Activated T-cell treated with anti-CD3 and anti-CD28 coated beads, Interleukin-2, amount 50 U/mL, for 4 hours (primary cell): Measurements from ENCODE around the gene XG. TPM values are rescaled to one million over a fixed set of nuclear protein-coding genes. Genes with fewer than 3 reads are reported as not detected.
"Not testable (repeated sequence)": the region's sequence is repeated elsewhere in the genome, so short reads cannot be mapped to it uniquely, and the experiment has no call there.

ENCODE experiments used
- ATAC-seq, 2 donors: fragments of 200-7000 bp; cut with Tn5 transposase; one replicate each; pipeline ENCODE4 v1.10.0; 2021
- DNase-seq: peaks from one replicate; pipeline ENCODE4 v3.0.0-alpha.2; 2020
- H3K27me3 Mint-ChIP-seq: one replicate; pipeline ENCODE4 v1.8.0; 2021; ENCODE audit warnings: low read depth, mixed read lengths
- H3K36me3 Mint-ChIP-seq: one replicate; pipeline ENCODE4 v1.8.0; 2022; ENCODE audit warnings: mixed read lengths; ENCODE audit not compliant: insufficient read depth
- H3K4me1 Mint-ChIP-seq: one replicate; pipeline ENCODE4 v1.8.0; 2021; ENCODE audit warnings: low read depth, mixed read lengths
- H3K4me3 Mint-ChIP-seq: one replicate; pipeline ENCODE4 v1.8.0; 2021; ENCODE audit warnings: mild to moderate bottlenecking, moderate library complexity, mixed read lengths
- H3K9me3 Mint-ChIP-seq: one replicate; pipeline ENCODE4 v1.8.0; 2021; ENCODE audit warnings: mixed read lengths
- total RNA-seq, 3 donors: library from RNA; stranded (reverse); gene quantifications; one replicate each; pipeline ENCODE4 v1.2.1, GENCODE V29; 2021

XG gene
- total RNA-seq, 3 donors from 2014 or later, result not detected

- not testable (repeated sequence) for H3K9me3 Mint-ChIP-seq, H3K27me3 Mint-ChIP-seq, ATAC-seq, H3K4me1 Mint-ChIP-seq, H3K36me3 Mint-ChIP-seq, DNase-seq, H3K4me3 Mint-ChIP-seq
These were observed 601 bp downstream of the XG start for GRCh38 chrX:2752441-2752840.

DNA sequence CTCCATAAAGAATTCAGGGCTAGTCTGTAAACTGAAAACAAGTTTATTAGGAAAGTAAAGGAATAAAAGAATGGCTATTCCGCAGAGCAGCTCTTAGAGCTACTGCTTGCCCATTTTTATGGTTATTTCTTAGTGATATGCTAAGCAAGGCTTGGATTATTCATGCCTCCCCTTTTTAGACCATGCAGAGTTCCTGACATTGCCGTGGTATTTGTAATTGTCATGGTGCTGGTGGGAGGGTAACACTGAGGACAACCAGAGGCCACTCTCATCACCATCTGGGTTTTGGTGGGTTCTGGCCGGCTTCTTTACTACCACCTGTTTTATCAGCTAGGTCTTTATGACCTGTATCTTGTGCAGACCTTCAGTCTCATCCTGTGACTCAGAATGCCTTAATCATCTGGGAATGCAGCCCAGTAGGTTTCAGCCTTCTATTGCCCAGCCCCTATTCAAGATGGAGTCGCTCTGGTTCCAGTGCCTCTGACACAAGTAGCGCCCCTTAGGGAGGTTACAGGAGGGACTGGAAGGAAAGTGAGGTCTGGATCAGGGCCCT is 3.4 kb downstream of the XG start:
- not testable (repeated sequence) for ATAC-seq

DNA sequence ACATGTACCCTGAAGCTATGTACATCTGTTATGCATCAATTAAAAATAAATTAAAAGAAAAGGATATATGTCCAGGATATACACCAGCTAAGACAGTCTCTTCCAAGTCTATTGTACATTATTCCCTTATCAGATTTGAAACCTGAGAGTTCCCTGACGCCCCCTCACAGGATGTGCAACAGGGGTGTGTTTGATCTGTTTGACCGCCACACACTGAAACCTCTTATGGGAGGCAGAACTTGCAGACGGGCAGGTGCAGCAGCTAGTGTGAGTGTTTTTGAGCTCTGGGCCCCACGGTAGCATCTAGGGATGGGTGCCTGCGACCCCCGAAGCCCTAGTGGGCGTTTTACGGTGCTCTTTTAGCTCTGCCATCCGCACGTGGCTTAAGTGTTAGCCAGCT is 4.7 kb downstream of the XG start:
- DNase-seq (no peak), ATAC-seq (no peak)
- H3K4me1 Mint-ChIP-seq, result no peaks in the 10 kb centered on the region
- H3K4me3 Mint-ChIP-seq, result no peak overlapping the region
- H3K36me3 Mint-ChIP-seq, result no peaks in the 10 kb centered on the region
- peaks cover 7% of the 10 kb centered on the region for H3K27me3 Mint-ChIP-seq
- H3K9me3 Mint-ChIP-seq, result no peaks in the 10 kb centered on the region

More for the DNA sequence above, 3.4 kb downstream of the XG start:
- not testable (repeated sequence) for DNase-seq, H3K27me3 Mint-ChIP-seq, H3K36me3 Mint-ChIP-seq, H3K4me3 Mint-ChIP-seq, H3K9me3 Mint-ChIP-seq, H3K4me1 Mint-ChIP-seq

DNA sequence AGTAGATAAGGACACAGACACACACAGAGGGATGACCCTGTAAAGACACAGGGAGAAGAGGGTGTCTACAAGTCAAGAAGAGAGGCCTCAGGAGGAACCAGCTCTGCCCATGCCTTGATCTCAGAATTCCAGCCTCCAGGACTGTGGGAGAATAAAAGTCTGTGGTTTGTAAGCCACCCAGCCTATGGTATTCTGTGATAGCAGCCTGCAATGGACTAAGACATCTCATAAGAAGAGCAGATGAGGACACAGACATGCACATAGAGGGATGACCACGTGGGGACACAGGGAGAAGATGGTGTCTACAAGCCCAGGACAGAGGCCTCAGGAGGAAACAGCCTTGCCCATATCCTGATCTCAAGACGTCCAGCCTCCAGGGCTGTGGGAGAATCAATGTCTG is 9.4 kb downstream of the XG start:
- Mint-ChIP-seq H3K9me3 (no peaks in the 10 kb centered on the region), H3K27me3 (peaks cover 5% of the 10 kb centered on the region), H3K36me3 (no peaks in the 10 kb centered on the region), H3K4me3 (no peak overlapping the region), H3K4me1 (peaks cover 7% of the 10 kb centered on the region)
- DNase-seq (no peak), ATAC-seq (no peak)

GRCh38 chrX:2762671-2763070 is 10.8 kb downstream of the XG start:
- DNase-seq, H3K9me3 Mint-ChIP-seq, ATAC-seq, H3K4me1 Mint-ChIP-seq, H3K4me3 Mint-ChIP-seq, H3K27me3 Mint-ChIP-seq, H3K36me3 Mint-ChIP-seq: not testable (repeated sequence)

DNA sequence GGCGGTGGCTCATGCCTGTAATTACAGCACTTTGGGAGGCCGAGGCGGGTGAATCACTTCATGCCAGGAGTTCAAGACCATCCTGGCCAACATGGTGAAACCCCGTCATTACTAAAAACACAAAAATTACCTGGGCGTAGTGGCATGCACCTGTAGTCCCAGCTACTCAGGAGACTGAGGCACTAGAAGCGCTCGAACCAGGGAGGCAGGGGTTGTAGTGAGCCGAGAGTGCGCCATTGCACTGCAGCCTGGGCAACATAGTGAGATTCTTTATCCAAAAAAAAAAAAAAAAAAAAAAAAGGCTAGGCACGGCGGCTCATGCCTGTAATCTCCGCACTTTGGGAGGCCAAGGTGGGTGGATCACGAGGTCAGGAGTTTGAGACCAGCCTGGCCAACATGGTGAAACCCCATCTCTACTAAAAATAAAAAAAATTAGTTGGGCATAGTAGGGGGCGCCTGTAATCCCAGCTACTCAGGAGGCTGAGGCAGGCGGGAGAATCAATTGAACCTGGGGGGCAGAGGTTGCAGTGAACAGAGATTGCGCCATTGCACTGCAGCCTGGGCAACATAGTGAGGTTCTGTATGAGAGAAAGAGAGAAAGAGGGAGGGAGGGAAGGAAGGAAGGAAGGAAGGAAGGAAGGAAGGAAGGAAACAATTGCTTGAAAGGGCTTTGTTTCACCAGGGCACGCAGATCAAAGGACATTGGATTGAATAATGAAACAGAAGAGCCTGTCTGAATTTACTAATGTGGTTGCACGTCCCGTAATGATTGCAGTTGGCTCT is 13.1 kb downstream of the XG start:
- not testable (repeated sequence) for DNase-seq, H3K27me3 Mint-ChIP-seq, H3K9me3 Mint-ChIP-seq, H3K36me3 Mint-ChIP-seq, H3K4me1 Mint-ChIP-seq, ATAC-seq, H3K4me3 Mint-ChIP-seq

DNA sequence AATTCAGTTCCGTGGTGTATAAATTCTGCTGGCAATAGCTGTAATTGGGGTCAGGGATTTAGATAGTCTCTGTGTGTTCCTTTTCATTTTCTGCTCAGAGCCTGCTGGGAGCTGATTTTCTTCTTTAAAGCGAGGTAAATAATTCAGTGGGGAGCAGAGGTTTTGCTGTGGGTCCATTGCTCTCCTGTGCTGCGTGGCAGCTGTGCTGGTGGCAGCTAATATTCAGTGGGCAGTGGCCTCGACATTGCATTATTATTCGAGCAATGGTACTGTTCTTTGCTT is 13.7 kb downstream of the XG start:
- no peak overlapping the region for H3K4me3 Mint-ChIP-seq
- ATAC-seq, result no peak
- H3K4me1 Mint-ChIP-seq, result peaks cover 7% of the 10 kb centered on the region
- peaks cover 5% of the 10 kb centered on the region for H3K27me3 Mint-ChIP-seq
- H3K9me3 Mint-ChIP-seq, result no peaks in the 10 kb centered on the region
- no peak for DNase-seq
- H3K36me3 Mint-ChIP-seq, result no peaks in the 10 kb centered on the region

DNA sequence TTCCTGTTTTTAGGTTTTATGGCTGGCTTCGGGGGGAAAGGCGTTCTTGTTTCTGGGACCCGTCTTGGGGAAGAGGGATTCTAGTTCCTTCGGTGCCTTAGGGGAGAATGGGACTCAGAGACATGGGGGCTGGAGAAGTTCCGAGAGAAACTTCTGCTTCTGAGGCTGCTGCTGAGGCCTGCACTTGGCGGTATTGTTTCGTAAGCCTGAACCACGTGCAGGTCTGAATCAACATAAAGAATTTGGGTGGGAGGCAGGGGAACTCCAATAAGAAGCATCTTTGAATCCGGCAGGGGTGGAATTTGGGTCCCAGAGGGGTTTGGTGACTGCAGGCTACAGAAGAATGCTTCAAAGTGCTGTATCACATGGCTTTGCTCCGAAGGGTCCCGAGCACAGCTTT is 15.1 kb downstream of the XG start:
- Mint-ChIP-seq H3K4me1 (peaks cover 7% of the 10 kb centered on the region), H3K4me3 (no peak overlapping the region), H3K9me3 (no peaks in the 10 kb centered on the region), H3K27me3 (peaks cover 14% of the 10 kb centered on the region), H3K36me3 (no peaks in the 10 kb centered on the region)
- no peak for ATAC-seq
- no peak for DNase-seq

DNA sequence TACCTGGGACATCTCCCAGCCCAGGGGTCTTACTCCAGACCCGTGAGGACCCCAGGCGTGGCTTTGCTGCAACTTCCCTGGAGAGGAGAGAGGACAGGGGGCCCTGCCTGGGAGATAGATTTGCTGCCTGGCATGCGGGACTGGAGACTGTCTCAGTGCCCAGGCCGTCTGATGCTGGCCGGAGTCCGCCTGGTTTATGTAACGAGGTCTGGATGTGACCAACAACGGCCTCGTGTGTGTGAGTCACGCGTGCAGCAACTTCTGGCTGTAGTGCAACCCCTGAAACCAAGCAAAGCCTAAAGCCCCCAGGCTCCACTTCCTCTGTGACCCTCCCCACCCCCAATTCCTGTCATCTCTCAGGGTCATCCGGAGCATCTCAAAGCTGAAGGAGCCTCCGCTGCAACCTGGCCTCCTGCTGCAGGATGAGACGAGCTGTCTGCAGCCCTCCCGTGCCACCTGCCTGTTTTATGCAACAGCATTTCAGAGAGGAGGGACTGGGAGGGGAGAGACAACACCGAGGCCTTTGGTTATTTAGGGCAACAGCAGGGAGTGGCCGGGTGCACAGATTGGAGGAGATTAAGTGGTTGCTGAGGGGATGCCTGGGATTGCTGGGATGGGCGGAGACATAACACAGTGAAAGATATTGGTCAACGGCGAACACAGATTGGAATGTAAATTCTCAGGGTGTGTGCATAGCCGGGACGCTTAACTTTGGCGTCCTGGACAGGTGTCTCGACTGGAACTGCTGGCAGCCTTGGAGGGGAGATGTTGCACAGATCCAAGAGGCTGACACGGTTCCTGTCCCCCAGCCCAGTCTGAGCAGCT is 16.0 kb downstream of the XG start:
- Mint-ChIP-seq H3K4me1 (peaks cover 7% of the 10 kb centered on the region), H3K27me3 (peaks cover 19% of the 10 kb centered on the region), H3K4me3 (no peak overlapping the region), H3K36me3 (no peaks in the 10 kb centered on the region), H3K9me3 (no peaks in the 10 kb centered on the region)
- DNase-seq (no peak), ATAC-seq (no peak)

- H3K4me3 Mint-ChIP-seq, result no peak overlapping the region
- H3K4me1 Mint-ChIP-seq, result peaks cover 7% of the 10 kb centered on the region
- ATAC-seq (no peak), DNase-seq (no peak)
- no peaks in the 10 kb centered on the region for H3K36me3 Mint-ChIP-seq
- peaks cover 5% of the 10 kb centered on the region for H3K9me3 Mint-ChIP-seq
- H3K27me3 Mint-ChIP-seq, result peaks cover 24% of the 10 kb centered on the region
These were observed 17.8 kb downstream of the XG start for GRCh38 chrX:2769615-2770014.

DNA sequence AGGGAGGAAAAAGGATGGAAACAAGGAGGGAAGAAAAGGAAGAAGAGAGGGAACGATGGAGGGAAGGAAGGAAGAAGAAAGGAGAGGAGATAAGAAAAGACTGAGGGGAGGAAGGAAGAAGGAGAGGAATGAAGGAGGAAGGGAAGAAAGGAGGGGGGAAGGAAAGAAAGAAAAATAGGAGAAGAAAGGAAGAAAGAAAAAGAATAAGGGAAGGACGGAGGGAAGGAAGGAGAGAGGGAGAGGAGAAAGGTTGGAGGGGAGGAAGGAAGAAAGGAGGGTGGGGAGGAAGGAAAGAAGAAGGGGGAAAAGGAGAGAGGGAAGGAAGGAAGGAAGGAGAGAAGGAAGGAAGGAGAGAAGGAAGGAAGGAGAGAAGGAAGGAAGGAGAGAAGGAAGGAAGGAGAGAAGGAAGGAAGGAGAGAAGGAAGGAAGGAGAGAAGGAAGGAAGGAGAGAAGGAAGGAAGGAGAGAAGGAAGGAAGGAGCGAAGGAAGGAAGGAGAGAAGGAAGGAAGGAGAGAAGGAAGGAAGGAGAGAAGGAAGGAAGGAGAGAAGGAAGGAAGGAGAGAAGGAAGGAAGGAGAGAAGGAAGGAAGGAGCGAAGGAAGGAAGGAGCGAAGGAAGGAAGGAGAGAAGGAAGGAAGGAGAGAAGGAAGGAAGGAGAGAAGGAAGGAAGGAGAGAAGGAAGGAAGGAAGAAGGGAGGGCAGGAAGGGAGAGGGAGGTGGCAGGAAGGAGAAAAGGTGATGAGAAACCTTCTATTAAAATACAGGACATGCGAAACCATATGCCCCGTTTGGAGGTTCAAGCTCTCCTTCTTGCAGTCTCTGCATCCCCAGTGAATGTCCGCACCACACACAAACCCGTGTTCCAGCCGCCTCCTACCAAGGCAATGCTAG is 21.6 kb downstream of the XG start:
- H3K4me1 Mint-ChIP-seq, DNase-seq, H3K36me3 Mint-ChIP-seq, H3K4me3 Mint-ChIP-seq, ATAC-seq: not testable (repeated sequence)
- H3K9me3 Mint-ChIP-seq, result peaks cover 11% of the 10 kb centered on the region
- peaks cover 30% of the 10 kb centered on the region for H3K27me3 Mint-ChIP-seq

DNA sequence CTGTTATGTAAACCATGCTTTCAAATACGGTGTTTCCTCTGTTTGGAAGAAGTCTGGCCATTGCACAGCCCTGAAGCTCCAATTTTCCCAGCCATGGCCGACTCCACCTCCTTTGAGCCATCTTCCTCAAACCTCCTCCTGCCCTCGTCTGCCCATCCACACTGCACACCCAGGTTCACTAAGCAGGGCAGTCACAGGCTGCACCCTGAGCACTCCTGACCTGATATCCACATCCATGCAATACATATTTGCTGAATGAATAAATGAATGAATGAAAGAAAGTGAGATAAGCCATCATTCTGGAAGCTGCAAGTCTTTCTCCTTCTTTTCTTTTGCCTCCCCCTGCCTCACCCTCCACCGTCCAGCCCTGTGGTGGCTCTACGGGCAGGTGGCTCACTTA is 22.2 kb downstream of the XG start:
- Mint-ChIP-seq H3K4me1 (no peaks in the 10 kb centered on the region), H3K4me3 (no peak overlapping the region), H3K36me3 (no peaks in the 10 kb centered on the region), H3K9me3 (peaks cover 11% of the 10 kb centered on the region), H3K27me3 (peaks cover 30% of the 10 kb centered on the region)
- no peak for DNase-seq
- ATAC-seq, result no peak

DNA sequence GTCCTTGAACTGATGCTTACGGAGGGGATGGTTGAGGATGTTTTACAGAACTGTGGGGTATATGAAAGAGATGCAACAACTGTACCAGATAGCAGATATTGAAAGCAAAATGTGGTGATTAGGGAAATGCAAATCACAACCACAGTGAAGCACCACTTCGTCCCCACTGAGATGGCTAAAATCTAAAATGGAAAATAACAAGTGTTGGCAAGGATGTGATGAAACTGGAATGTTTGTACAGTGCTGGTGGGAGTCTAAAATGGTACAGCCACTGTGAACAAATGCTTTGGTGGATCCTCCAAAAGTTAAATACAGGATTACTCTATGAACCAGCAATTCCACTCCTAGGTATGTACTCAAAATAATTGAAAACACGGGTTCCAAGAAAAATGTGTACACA is 22.9 kb downstream of the XG start:
- no peak for ATAC-seq
- peaks cover 28% of the 10 kb centered on the region for H3K27me3 Mint-ChIP-seq
- H3K36me3 Mint-ChIP-seq, result no peaks in the 10 kb centered on the region
- no peak for DNase-seq
- no peak overlapping the region for H3K4me3 Mint-ChIP-seq
- no peaks in the 10 kb centered on the region for H3K4me1 Mint-ChIP-seq
- H3K9me3 Mint-ChIP-seq, result peaks cover 11% of the 10 kb centered on the region

DNA sequence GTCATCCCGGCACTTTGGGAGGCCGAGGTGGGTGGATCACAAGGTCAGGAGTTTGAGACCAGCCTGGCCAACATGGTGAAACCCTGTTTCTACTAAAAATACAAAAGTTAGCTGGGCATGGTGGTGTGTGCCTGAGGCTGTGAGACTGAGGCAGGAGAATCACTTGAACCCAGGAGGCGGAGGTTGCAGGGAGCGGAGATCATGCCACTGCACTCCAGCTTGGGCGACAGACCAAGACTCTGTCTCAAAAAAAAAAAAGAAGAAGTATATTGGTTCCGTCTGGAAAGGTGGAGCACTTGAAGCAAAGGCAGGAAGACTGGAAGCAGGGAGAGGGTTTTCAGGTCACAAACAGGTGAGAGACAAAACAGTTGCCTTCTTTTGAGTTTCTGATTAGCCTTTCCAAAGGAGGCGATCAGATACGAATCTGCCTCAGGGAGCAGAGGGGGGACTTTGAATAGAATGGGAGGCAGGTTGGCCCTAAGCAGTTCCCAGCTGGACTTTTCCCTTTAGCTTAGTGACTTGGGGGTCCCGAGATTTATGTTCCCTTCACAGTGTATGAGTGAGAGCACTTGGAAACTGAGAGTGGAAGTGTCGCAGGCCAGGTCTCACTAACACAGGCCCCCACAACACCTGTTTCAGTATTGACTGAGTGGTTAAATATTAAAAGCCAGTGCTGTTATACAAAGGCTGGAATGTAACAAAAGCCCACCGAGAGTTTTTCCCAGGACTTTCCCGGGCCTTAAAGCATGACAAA is 28.8 kb downstream of the XG start:
- not testable (repeated sequence) for DNase-seq, H3K9me3 Mint-ChIP-seq, H3K36me3 Mint-ChIP-seq, H3K4me3 Mint-ChIP-seq, H3K27me3 Mint-ChIP-seq, H3K4me1 Mint-ChIP-seq, ATAC-seq
